ENCODE measurements around the gene KSR2.

Gene KSR2

GRCh38 chr12:117521346-117521745, 447.4 kb downstream of the KSR2 start:
- DNase-seq, result peak; percentile 91

DNA sequence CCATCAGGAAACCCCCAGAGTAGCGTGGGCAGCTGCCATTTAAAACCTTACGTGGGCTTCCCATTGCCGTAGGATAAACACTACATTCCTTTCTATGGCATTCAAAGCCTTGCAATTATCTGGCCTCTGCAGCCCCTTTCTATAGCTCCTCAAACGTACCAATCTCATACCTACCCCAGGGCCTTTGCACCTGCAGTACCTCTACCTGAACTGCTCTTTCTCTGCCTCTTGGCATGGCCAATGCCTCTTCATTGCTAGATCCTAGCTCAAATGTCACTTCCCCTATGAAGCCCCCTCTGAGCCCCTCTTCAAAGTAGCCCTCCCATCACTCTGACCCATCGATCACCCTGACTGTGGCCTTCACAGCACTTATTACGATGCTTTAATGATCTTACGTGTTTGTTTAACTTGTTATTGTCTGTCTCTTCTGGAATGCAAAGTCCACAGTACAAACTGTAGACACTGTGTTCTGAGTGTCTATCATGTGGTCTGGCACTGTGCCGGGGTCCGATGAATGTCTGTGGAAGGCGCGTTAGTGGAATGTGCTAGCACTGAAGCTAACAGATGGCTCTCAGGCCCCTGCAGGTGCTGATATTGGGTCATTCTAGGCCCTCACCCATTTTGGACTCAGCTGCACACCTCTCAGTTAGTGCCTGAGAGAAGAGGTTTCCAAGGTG, 450.1 kb downstream of the KSR2 start:
- DNase-seq, result no peak

DNA sequence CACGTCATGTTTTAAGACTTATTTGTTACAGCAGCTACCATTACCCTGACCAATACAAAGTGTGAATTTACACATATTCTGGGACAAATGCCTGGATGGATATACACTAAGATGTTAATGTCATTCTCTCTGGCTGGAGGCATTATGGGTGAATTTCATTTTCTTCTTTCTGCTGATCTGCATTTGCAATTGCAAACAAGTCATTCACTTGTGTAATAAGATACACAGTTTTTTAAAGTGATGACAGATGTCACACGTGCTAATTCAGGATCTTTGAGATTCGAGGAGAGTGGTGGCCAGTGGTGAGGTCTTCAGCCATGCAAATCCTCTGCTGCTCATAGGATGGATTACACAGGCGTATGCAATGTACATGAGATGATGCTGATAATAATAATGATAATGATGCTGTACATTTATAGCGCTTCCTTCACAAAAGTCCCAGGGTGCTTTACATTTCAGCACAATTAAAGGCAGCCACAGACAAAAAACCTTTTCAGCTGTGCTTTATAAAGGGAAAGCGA, 451.5 kb downstream of the KSR2 start:
- no peak for DNase-seq

GRCh38 chr12:117516034-117516433, 452.8 kb downstream of the KSR2 start:
- no peak for DNase-seq

DNA sequence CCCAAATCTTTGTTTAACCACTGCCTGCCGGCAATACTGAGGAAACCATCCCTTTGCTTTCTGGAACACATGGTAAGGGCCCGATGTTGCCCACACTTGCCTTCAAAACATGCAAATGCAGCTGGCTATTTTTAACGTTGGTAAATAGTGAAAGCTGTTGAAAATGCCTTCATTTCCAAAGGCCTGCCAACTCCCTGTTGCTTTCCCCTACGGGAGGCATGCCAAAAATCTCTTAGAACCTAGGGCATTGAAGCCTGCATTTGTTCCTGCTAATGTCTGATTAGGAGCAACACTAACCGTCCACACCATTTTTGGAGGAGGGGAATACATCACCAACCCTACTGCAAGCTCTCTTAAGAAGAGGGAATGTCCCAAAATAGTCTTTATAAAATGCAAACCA, 454.8 kb downstream of the KSR2 start:
- DNase-seq, result no peak

GRCh38 chr12:117513353-117513752, 455.4 kb downstream of the KSR2 start:
- no peak for DNase-seq

DNA sequence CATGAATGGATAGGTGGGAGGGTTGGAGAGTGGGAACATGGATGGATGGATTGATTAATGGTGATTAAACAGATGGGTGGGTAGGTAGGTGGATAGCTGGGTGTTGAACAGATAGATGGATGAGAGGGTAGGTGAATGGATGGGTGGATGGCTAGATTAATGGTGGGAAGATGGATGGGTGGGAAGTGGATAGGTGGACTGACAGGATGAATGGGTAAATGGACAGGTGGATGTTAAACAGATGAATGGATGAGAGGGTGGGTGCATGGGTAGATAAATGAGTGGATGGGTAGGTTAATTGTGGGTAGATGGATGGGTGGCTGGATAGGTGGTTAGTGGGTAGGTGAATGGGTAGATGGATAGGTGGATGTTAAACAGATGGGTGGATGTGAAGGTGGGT, 460.3 kb downstream of the KSR2 start:
- DNase-seq, result no peak

- DNase-seq, result no peak
Observed at GRCh38 chr12:117507548-117507947, 461.2 kb downstream of the KSR2 start.

- no peak for DNase-seq
Observed at GRCh38 chr12:117506333-117506732, 462.5 kb downstream of the KSR2 start.

DNA sequence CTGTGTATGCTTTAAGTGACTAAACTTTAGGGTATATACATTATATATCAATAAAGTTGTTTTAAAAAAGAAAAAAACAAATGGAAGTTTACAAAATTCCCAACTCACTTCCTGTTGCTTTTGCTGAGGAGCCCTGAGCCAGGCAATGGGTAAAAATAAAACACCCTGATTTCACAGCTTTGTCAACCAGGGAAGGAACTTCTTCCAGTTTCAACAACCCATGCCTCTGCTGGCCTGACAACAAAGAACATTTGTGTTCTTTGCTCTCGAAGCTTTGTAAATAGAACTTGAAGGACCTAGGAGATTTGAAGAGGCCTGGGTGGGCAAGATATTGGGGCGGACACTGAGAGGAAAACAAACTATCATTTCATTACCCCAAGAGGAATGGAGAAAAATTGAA, 466.2 kb downstream of the KSR2 start:
- no peak for DNase-seq

DNA sequence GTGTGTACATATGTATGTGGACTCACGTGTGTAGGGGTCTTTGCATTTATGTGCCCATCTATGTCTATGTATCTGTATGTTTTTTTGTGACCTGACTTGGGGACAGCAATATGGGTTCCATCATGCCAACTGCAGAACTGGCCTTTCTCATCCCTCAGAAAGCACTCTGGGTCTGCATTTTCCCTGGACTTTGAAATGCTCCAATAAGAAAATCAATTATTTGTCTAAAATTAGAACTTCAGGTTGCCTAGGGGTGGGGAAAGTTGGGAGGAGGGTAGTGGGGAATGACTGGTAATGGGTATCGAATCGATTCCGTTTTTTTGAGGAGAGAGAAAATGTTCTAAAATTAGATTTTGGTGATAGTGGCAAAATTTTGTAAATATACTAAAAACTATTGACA, 466.6 kb downstream of the KSR2 start:
- DNase-seq, result no peak

DNA sequence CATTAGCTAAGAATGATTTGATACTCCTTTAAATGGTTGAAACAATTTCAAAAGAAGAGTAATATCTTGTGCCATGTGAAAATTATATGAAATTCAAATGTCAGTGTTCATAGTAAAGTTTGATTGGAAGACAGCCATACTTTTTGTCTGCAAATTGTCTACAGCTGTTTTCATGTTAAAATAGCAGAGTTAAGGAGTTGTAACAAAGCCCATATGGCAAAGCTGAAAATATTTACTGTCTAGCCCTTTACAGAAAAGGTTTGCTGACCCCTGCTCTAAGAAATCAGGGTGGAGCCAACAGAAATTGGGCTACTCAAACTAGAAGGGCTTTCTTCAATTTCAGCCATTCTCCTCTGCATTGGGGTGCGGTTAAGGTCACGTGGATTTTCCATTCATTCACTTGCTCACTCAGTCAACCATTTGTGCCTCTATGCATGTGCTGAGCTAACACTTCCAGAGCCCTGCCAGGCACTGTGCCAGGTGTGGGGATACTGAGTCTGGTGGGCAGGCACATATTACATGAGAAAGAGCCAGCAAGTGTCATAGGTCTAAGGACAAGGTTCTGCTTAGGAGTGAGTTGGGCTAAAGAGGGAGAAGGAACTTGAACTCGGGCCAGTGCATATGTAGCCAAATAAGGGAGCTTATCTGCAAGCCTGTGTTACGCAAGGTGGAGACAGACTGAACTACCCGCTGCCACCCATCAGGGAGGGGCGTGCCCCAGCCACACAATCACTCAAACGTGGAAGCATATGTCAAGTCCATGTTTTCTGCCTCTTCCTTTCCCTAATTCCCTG, 467.5 kb downstream of the KSR2 start:
- peak; percentile 18 for DNase-seq

DNA sequence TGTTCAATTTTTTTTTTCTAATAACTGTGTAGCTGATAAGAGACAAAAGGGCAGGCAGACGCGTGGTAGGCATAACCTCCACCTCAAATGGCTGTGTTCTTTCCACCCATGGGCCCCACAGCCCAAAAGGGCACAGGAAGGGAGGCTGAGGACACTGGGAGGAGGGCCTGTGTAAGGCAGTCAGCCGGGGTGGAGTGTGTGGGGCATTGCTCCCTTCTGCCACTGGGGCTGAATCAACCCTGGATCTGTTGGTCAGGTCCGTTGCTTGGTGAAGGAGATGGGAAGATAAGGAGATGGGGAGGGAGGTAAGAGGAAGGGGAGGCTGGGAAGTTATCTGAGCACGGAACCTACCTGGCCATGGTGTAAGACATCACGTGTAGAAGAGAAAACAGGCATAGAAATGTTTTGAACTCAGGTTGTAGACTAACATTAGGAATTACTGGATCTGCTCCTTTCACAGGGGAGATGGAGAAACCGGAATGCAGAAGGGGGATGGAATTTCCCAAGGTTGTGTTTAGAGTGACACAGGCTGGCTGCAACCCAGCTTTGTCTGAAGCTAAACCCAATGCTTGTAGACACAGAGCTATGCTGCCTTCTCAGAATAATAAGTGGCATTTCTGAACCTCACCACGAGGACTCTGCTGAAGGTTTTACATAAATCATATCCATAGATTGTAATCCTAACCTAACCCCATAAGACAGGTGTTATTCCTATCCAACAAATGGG, 468.9 kb downstream of the KSR2 start:
- DNase-seq, result no peak

GRCh38 chr12:117498880-117499279, 469.9 kb downstream of the KSR2 start:
- DNase-seq, result no peak

GRCh38 chr12:117498256-117498655, 470.5 kb downstream of the KSR2 start:
- no peak for DNase-seq

DNA sequence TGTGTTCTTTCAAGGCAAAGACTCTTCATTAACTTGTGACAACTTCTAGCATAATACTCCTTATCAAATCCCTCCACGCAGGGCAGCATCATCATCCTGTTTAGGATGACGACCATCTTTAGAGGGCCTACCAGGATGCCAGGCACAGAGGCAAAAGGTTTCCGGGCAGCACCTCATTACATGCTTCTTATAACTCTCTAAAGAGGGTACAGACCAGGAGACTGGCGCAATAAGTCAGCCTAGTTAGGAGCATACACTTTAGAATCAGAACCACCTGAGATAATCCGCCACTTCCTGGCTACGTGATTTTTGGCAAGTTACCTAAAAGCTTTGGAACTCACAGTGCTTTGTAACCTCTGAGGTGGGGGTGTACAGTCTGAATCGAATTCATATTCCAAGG, 471.4 kb downstream of the KSR2 start:
- no peak for DNase-seq

GRCh38 chr12:117494833-117495655, 473.7 kb downstream of the KSR2 start:
- DNase-seq, result no peak

GRCh38 chr12:117491711-117492110, 477.1 kb downstream of the KSR2 start:
- DNase-seq, result no peak

- DNase-seq, result no peak
Observed at GRCh38 chr12:117490130-117490529, 478.7 kb downstream of the KSR2 start.

- no peak for DNase-seq
Observed at GRCh38 chr12:117489671-117490070, 479.1 kb downstream of the KSR2 start.

DNA sequence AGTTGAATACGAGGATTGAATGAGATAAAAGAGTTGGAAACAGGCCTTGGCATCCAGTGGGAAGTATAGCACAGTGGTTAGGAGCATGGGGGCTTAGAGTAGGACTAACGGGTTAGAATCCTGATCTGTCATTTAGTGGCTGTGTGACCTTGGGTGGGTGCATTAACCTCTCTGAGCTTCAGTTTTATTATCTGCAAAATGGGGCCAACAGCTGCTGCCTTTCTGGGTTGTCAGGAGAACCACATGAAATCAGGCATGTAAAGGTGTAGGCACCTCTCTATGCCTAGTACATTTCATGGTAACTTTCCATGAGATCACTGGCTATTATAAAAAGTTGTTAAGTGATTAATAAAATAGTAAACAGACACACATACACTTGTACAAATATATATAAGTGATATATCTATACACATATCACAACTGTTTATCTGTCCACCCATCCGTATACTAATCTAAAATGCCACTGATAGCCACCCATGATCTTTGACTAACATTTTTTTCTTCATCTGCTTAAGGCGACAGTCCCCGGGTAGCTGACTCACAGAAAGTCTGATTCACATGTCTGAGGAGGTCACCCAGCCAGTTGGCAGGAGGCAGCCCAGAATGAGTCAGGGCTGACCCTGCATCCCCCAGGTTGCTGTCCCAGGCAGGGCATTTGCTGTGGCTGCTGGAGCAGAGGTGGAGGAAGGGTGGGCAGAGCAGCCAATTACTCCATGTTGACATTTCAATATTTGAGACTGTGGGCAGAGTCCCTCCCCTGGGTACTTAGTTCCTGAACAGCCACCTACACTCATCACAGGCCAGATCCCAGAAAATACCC, 481.7 kb downstream of the KSR2 start:
- DNase-seq, result no peak
